BJ (cell line): ENCODE measurements around the gene TMEM175. TPM values are rescaled to one million over a fixed set of nuclear protein-coding genes. Genes with fewer than 3 reads are reported as not detected.
"Not testable (repeated sequence)": the region's sequence is repeated elsewhere in the genome, so short reads cannot be mapped to it uniquely, and the experiment has no call there.

Experiments
- CTCF ChIA-PET: fragments of 350-600 bp; formaldehyde crosslinking; extraction: SDS; loops from one replicate; lab custom pipeline; 2021; ENCODE audit warnings: antibody characterized with exemption, inconsistent platforms; lab: Yijun Ruan, JAX
- POLR2A ChIA-PET: fragments of 300-600 bp; sonication (Branson Sonifier 250); formaldehyde crosslinking; extraction: SDS; loops from one replicate; lab custom pipeline; 2021; ENCODE audit warnings: antibody characterized with exemption; lab: Charles Lee
- DNase-seq: peaks from one replicate; pipeline ENCODE4 v3.0.0-alpha.2; 2011; ENCODE audit warnings: low read depth
- H3K27me3 ChIP-seq: 2 replicates; pipeline ENCODE4 v1.6.0; 2011; ENCODE audit warnings: low read length; ENCODE audit not compliant: control insufficient read depth, insufficient read depth
- H3K36me3 ChIP-seq: 2 replicates; pipeline ENCODE4 v1.5.1; 2011; ENCODE audit warnings: low read length; ENCODE audit not compliant: control insufficient read depth, insufficient read depth
- H3K4me3 ChIP-seq: 2 replicates; pipeline ENCODE4 v1.5.1; 2011; ENCODE audit warnings: low read depth, mild to moderate bottlenecking, control low read depth, low read length
- CTCF ChIP-seq: IDR thresholded peaks from 2 replicates; pipeline ENCODE4 v1.5.1; 2011; ENCODE audit warnings: low read depth, mild to moderate bottlenecking, control low read depth, inconsistent platforms, low read length, moderate library complexity; ENCODE audit not compliant: insufficient read depth
- polyA plus RNA-seq: library from polyadenylated mRNA; depleted of rRNA; stranded (reverse); fragments of >200 nt; gene quantifications from 2 replicates; pipeline ENCODE4 v1.2.3, GENCODE V29; 2011

TMEM175 gene
- polyA plus RNA-seq, 1 experiment = 77.8 TPM

- DNase-seq = no peak
- TF ChIP-seq CTCF = no peak
- CTCF ChIA-PET = no interaction called here
- POLR2A ChIA-PET = no interaction called here
- Histone ChIP-seq H3K4me3 (peak within 1 kb of the TSS; percentile 63), H3K27me3 (no peaks in the 10 kb centered on the region), H3K36me3 (peaks cover 3% of the 10 kb centered on the region; the same call in 1 of the 2 replicates)
These were observed 41.5 kb downstream of the TMEM175 start, which contains the start of gene DGKQ for GRCh38 chr4:973431-974397. DGKQ (minus strand) TSS chr4:973569; CDS start chr4:973482, 87 bp downstream.

- POLR2A ChIA-PET = no interaction called here
- TF ChIP-seq CTCF = no peak
- CTCF ChIA-PET = no interaction called here
These were observed 42.4 kb downstream of the TMEM175 start for GRCh38 chr4:974668-975067.

GRCh38 chr4:976016-976415, 43.8 kb downstream of the TMEM175 start:
- H3K4me3 ChIP-seq, POLR2A ChIA-PET, H3K27me3 ChIP-seq, DNase-seq, H3K36me3 ChIP-seq, CTCF ChIA-PET: not testable (repeated sequence)

More at GRCh38 chr4:974668-975067, 42.4 kb downstream of the TMEM175 start:
- no peaks in the 10 kb centered on the region for H3K27me3 ChIP-seq
- no peak overlapping the region for H3K4me3 ChIP-seq
- no peak for DNase-seq
- H3K36me3 ChIP-seq = peaks cover 2% of the 10 kb centered on the region; the same call in 1 of the 2 replicates

- no peaks in the 10 kb centered on the region for H3K27me3 ChIP-seq
- TF ChIP-seq CTCF = no peak
- CTCF ChIA-PET = interaction anchor here (0.7 kb wide), 1 partner anchor 15 kb away, joined by 3 read pairs; no protein-coding TSS in a partner anchor
- POLR2A ChIA-PET = no interaction called here
- H3K4me3 ChIP-seq = no peak overlapping the region
- no peak for DNase-seq
- H3K36me3 ChIP-seq = no peaks in the 10 kb centered on the region
These were observed 46.9 kb downstream of the TMEM175 start for GRCh38 chr4:978957-979701.

GRCh38 chr4:982291-982690, 50.0 kb downstream of the TMEM175 start:
- ChIA-PET POLR2A (no interaction called here), CTCF (no interaction called here)
- DNase-seq = no peak
- TF ChIP-seq CTCF = no peak
- Histone ChIP-seq H3K36me3 (no peaks in the 10 kb centered on the region), H3K27me3 (no peaks in the 10 kb centered on the region), H3K4me3 (no peak overlapping the region)
